Lower leg skin (tissue), 3 donors: ENCODE data around the gene ALG1.
"Not testable (repeated sequence)": the region's sequence is repeated elsewhere in the genome, so short reads cannot be mapped to it uniquely, and the experiment has no call there.

Source experiments
- CTCF ChIP-seq, 3 donors: fragments of 450-650 bp; IDR thresholded peaks; one replicate each; pipeline ENCODE4 v1.5.1; 2016; ENCODE audit warnings: antibody characterized with exemption in 3 of 3, mild to moderate bottlenecking in 3 of 3, moderate library complexity in 2 of 3
- POLR2A ChIP-seq, 2 donors: fragments of 450-650 bp; IDR thresholded peaks; one replicate each; pipeline ENCODE4 v1.6.1; 2016 to 2017; ENCODE audit warnings: antibody characterized with exemption in 2 of 2, mild to moderate bottlenecking in 1 of 2, moderate library complexity in 1 of 2

GRCh38 chr16:5085716-5086115 is 14.1 kb downstream of the ALG1 start:
- not testable (repeated sequence) for TF ChIP-seq CTCF, POLR2A (IDR thresholded peaks at IDR 0.05)
